HCT116 (cell line): ENCODE results near the gene EXD2.
"Not testable (repeated sequence)": the region's sequence is repeated elsewhere in the genome, so short reads cannot be mapped to it uniquely, and the experiment has no call there.

Experiments used
- EZH2 ChIP-seq: fragments of 200-600 bp; sonication (generic); IDR thresholded peaks from 2 replicates; pipeline ENCODE4 v1.6.1; 2017; ENCODE audit warnings: antibody characterized with exemption, mixed run types
- POLR2A ChIP-seq: IDR thresholded peaks from 2 replicates; pipeline ENCODE4 v1.7.0; 2011; ENCODE audit warnings: borderline replicate concordance; ENCODE audit not compliant: insufficient read depth, insufficient read length; ENCODE audit errors: extremely low read depth
- TF ChIP-seq, protein P1 (sequence below), 3 experiments: fragments of 200-600 bp in 1 of 3; sonication (generic) in 1 of 3; IDR thresholded peaks in 2 of 3; conservative IDR thresholded peaks in 1 of 3; 2 replicates each; pipeline ENCODE4 v1.5.1; 2012 to 2017; ENCODE audit warnings: low read depth in 2 of 3, low read length in 2 of 3, antibody characterized with exemption in 1 of 3, borderline replicate concordance in 1 of 3, control low read depth in 1 of 3, mild to moderate bottlenecking in 1 of 3, mixed read lengths in 1 of 3, mixed run types in 1 of 3, moderate library complexity in 1 of 3; ENCODE audit not compliant: insufficient read depth in 1 of 3
- TF ChIP-seq, protein P2 (sequence below): IDR thresholded peaks from 2 replicates; pipeline ENCODE4 v1.6.1; 2012
- TF ChIP-seq, protein P3 (sequence below): IDR thresholded peaks from 2 replicates; pipeline ENCODE4 v1.6.1; 2011; ENCODE audit warnings: mild to moderate bottlenecking, low read length, moderate library complexity; ENCODE audit not compliant: insufficient replicate concordance; ENCODE audit errors: extremely low read depth
- TF ChIP-seq, protein P4 (sequence below): IDR thresholded peaks from 2 replicates; pipeline ENCODE4 v1.6.1; 2012

DNA sequence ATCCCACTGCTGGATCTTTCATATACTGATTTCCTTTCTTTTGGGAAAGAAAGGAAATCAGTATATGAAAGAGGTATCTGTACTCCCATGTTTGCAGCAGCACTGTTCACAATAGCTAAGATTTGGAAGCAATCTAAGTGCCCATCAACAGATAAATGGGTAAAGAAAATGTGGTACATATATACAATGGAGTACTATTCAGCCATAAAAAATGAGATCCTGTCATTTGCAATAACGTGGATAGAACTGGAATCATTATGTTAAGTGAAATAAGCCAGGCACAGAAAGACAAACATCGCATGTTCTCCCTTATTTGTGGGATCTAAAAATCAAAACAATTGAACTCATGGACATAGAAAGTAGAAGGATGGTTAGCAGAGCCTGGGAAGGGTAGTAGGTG lies 25.5 kb upstream of the EXD2 start:
- TF ChIP-seq, protein P1, sequence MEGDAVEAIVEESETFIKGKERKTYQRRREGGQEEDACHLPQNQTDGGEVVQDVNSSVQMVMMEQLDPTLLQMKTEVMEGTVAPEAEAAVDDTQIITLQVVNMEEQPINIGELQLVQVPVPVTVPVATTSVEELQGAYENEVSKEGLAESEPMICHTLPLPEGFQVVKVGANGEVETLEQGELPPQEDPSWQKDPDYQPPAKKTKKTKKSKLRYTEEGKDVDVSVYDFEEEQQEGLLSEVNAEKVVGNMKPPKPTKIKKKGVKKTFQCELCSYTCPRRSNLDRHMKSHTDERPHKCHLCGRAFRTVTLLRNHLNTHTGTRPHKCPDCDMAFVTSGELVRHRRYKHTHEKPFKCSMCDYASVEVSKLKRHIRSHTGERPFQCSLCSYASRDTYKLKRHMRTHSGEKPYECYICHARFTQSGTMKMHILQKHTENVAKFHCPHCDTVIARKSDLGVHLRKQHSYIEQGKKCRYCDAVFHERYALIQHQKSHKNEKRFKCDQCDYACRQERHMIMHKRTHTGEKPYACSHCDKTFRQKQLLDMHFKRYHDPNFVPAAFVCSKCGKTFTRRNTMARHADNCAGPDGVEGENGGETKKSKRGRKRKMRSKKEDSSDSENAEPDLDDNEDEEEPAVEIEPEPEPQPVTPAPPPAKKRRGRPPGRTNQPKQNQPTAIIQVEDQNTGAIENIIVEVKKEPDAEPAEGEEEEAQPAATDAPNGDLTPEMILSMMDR (IDR thresholded peaks at IDR 0.05 in 2 of 3, conservative IDR thresholded peaks at IDR 0.05 in 1 of 3; ENCODE audit: borderline replicate concordance in 1 of 3, insufficient read depth in 1 of 3, low read depth in 2 of 3, low read length in 2 of 3), result not testable (repeated sequence)
- TF ChIP-seq, protein P2, sequence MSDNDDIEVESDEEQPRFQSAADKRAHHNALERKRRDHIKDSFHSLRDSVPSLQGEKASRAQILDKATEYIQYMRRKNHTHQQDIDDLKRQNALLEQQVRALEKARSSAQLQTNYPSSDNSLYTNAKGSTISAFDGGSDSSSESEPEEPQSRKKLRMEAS, result not testable (repeated sequence)
- not testable (repeated sequence) for TF ChIP-seq POLR2A, EZH2
- TF ChIP-seq, protein P3, sequence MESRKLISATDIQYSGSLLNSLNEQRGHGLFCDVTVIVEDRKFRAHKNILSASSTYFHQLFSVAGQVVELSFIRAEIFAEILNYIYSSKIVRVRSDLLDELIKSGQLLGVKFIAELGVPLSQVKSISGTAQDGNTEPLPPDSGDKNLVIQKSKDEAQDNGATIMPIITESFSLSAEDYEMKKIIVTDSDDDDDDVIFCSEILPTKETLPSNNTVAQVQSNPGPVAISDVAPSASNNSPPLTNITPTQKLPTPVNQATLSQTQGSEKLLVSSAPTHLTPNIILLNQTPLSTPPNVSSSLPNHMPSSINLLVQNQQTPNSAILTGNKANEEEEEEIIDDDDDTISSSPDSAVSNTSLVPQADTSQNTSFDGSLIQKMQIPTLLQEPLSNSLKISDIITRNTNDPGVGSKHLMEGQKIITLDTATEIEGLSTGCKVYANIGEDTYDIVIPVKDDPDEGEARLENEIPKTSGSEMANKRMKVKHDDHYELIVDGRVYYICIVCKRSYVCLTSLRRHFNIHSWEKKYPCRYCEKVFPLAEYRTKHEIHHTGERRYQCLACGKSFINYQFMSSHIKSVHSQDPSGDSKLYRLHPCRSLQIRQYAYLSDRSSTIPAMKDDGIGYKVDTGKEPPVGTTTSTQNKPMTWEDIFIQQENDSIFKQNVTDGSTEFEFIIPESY, result not testable (repeated sequence)
- TF ChIP-seq, protein P4, sequence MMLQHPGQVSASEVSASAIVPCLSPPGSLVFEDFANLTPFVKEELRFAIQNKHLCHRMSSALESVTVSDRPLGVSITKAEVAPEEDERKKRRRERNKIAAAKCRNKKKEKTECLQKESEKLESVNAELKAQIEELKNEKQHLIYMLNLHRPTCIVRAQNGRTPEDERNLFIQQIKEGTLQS, result not testable (repeated sequence)
